Loucy (cell line): ENCODE data around the gene PALLD.
"Not testable (repeated sequence)": the region's sequence is repeated elsewhere in the genome, so short reads cannot be mapped to it uniquely, and the experiment has no call there.

Experiments used
- H2AFZ ChIP-seq: fragments of 200-600 bp; sonication (generic); 2 replicates; pipeline ENCODE4 v1.6.0; 2016; ENCODE audit warnings: antibody characterized with exemption, mild to moderate bottlenecking, low read length, moderate library complexity
- H3F3A ChIP-seq: fragments of 200-600 bp; 2 replicates; pipeline ENCODE4 v1.6.0; 2016; ENCODE audit warnings: antibody characterized with exemption, low read depth, mild to moderate bottlenecking
- H3K27me3 ChIP-seq: fragments of 200-600 bp; sonication (generic); 2 replicates; pipeline ENCODE4 v1.6.1; 2014; ENCODE audit warnings: low read length, mild to moderate bottlenecking; ENCODE audit not compliant: insufficient read depth, poor library complexity, severe bottlenecking
- H3K36me3 ChIP-seq: fragments of 200-600 bp; sonication (generic); 2 replicates; pipeline ENCODE4 v1.6.1; 2016; ENCODE audit warnings: low read length; ENCODE audit not compliant: insufficient read depth
- H3K4me1 ChIP-seq: fragments of 200-600 bp; sonication (generic); 2 replicates; pipeline ENCODE4 v1.5.1; 2014; ENCODE audit warnings: low read length, mild to moderate bottlenecking; ENCODE audit not compliant: insufficient read depth, poor library complexity, severe bottlenecking
- H3K4me2 ChIP-seq: fragments of 200-600 bp; sonication (generic); 2 replicates; pipeline ENCODE4 v1.6.0; 2014; ENCODE audit warnings: antibody characterized with exemption, low read length, low read depth, mild to moderate bottlenecking; ENCODE audit not compliant: poor library complexity, severe bottlenecking
- H3K4me3 ChIP-seq: fragments of 200-600 bp; sonication (generic); 2 replicates; pipeline ENCODE4 v1.5.1; 2014; ENCODE audit warnings: low read length, mild to moderate bottlenecking, mixed read lengths; ENCODE audit not compliant: poor library complexity, severe bottlenecking
- H3K79me2 ChIP-seq: fragments of 200-600 bp; sonication (generic); 2 replicates; pipeline ENCODE4 v1.6.1; 2014; ENCODE audit warnings: low read length; ENCODE audit not compliant: insufficient read depth
- H3K9ac ChIP-seq: fragments of 200-600 bp; sonication (generic); 2 replicates; pipeline ENCODE4 v1.6.0; 2014; ENCODE audit warnings: mild to moderate bottlenecking, low read depth, low read length, moderate library complexity; ENCODE audit not compliant: poor library complexity, severe bottlenecking
- H3K9me2 ChIP-seq: fragments of 200-600 bp; sonication (generic); replicated peaks from 2 replicates; pipeline ENCODE4 v1.6.1; 2016; ENCODE audit warnings: low read depth, low read length, mixed read lengths
- H3K9me3 ChIP-seq: fragments of 200-600 bp; sonication (generic); 2 replicates; pipeline ENCODE4 v1.6.1; 2014; ENCODE audit warnings: mild to moderate bottlenecking, antibody characterized with exemption, low read length, low read depth; ENCODE audit not compliant: insufficient read depth
- H4K20me1 ChIP-seq: fragments of 200-600 bp; sonication (generic); 2 replicates; pipeline ENCODE4 v1.6.0; 2014; ENCODE audit warnings: antibody characterized with exemption, low read length, mild to moderate bottlenecking; ENCODE audit not compliant: insufficient read depth, poor library complexity, severe bottlenecking
- EZH2phosphoT487 ChIP-seq: fragments of 200-600 bp; IDR thresholded peaks from 2 replicates; pipeline ENCODE4 v1.6.1; 2018; ENCODE audit warnings: antibody characterized with exemption, mild to moderate bottlenecking, moderate library complexity, borderline replicate concordance
- TF ChIP-seq, protein P1 (sequence below): fragments of 200-600 bp; sonication (generic); conservative IDR thresholded peaks from 2 replicates; pipeline ENCODE4 v1.5.1; 2014; ENCODE audit warnings: mild to moderate bottlenecking, antibody characterized with exemption, low read length

PALLD gene

GRCh38 chr4:168800926-168801325 is 304.1 kb downstream of the PALLD start:
- Histone ChIP-seq H3K4me2 (no peak overlapping the region), H3K4me1 (no peaks in the 10 kb centered on the region), H2AFZ (no peak overlapping the region), H4K20me1 (no peaks in the 10 kb centered on the region), H3K9me3 (no peaks in the 10 kb centered on the region), H3K79me2 (no peaks in the 10 kb centered on the region), H3K36me3 (no peaks in the 10 kb centered on the region), H3K9me2 (no peaks in the 10 kb centered on the region), H3F3A (no peaks in the 10 kb centered on the region), H3K9ac (no peak overlapping the region), H3K4me3 (no peak overlapping the region), H3K27me3 (no peaks in the 10 kb centered on the region)
- no peak for TF ChIP-seq EZH2phosphoT487
- TF ChIP-seq, protein P1, sequence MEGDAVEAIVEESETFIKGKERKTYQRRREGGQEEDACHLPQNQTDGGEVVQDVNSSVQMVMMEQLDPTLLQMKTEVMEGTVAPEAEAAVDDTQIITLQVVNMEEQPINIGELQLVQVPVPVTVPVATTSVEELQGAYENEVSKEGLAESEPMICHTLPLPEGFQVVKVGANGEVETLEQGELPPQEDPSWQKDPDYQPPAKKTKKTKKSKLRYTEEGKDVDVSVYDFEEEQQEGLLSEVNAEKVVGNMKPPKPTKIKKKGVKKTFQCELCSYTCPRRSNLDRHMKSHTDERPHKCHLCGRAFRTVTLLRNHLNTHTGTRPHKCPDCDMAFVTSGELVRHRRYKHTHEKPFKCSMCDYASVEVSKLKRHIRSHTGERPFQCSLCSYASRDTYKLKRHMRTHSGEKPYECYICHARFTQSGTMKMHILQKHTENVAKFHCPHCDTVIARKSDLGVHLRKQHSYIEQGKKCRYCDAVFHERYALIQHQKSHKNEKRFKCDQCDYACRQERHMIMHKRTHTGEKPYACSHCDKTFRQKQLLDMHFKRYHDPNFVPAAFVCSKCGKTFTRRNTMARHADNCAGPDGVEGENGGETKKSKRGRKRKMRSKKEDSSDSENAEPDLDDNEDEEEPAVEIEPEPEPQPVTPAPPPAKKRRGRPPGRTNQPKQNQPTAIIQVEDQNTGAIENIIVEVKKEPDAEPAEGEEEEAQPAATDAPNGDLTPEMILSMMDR: no peak

GRCh38 chr4:168802222-168802621 is 305.4 kb downstream of the PALLD start:
- Histone ChIP-seq H3K9ac (no peak overlapping the region), H3K4me1 (no peaks in the 10 kb centered on the region), H4K20me1 (no peaks in the 10 kb centered on the region), H3K4me2 (no peak overlapping the region), H3K4me3 (no peak overlapping the region), H3K27me3 (no peaks in the 10 kb centered on the region), H3K36me3 (no peaks in the 10 kb centered on the region), H3K9me2 (no peaks in the 10 kb centered on the region), H3K9me3 (no peaks in the 10 kb centered on the region), H3K79me2 (no peaks in the 10 kb centered on the region), H3F3A (no peaks in the 10 kb centered on the region), H2AFZ (no peak overlapping the region)
- TF ChIP-seq EZH2phosphoT487: no peak
- TF ChIP-seq, protein P1: no peak

GRCh38 chr4:168803052-168803451 is 306.2 kb downstream of the PALLD start:
- H3K4me1 ChIP-seq, H3F3A ChIP-seq, H3K4me2 ChIP-seq, H3K27me3 ChIP-seq, H3K4me3 ChIP-seq, H4K20me1 ChIP-seq, H3K9me3 ChIP-seq, H3K79me2 ChIP-seq, H3K36me3 ChIP-seq, H2AFZ ChIP-seq, H3K9me2 ChIP-seq, H3K9ac ChIP-seq: not testable (repeated sequence)

DNA sequence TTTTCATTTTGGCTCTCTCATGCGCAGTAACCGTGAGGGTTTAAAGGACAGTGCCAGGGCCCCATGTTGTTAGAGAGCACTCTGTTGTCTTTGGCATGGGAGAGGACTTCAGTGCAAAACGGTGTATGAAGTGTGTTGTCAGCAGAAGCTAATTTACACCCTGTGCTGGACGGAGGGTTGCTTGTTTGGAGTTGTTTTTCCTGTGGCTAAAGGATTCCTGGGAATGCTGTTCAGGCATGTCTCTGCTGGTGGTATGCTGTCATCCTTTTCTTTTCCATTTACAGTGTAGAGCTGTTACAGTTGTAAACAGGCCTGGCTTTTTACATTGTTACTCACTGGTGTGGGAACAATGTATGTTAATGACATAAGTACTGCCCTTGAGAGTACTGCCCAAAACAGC is 306.9 kb downstream of the PALLD start:
- Histone ChIP-seq H3F3A (no peaks in the 10 kb centered on the region), H3K4me1 (no peaks in the 10 kb centered on the region), H3K4me2 (no peak overlapping the region), H4K20me1 (no peaks in the 10 kb centered on the region), H3K9me3 (no peaks in the 10 kb centered on the region), H3K4me3 (no peak overlapping the region), H3K27me3 (no peaks in the 10 kb centered on the region), H3K9me2 (no peaks in the 10 kb centered on the region), H3K9ac (no peak overlapping the region), H3K79me2 (no peaks in the 10 kb centered on the region), H3K36me3 (no peaks in the 10 kb centered on the region), H2AFZ (no peak overlapping the region)
- no peak for TF ChIP-seq EZH2phosphoT487
- TF ChIP-seq, protein P1: no peak
